IMR-90 (cell line): ENCODE results near the gene ARHGAP23. TPM values are rescaled to one million over a fixed set of nuclear protein-coding genes. Genes with fewer than 3 reads are reported as not detected.

Source experiments
- ATAC-seq: fragments of 200-7000 bp; cut with Tn5 transposase; 2 replicates; pipeline ENCODE4 v1.9.1; 2020; ENCODE audit warnings: low read depth, mild to moderate bottlenecking, moderate library complexity
- BruUV-seq: library from RNA; stranded (reverse); fragments of 400-500 nt; replicated peaks from 2 replicates; lab custom pipeline; 2021; lab: Mats Ljungman, UMichigan
- CTCF ChIA-PET: fragments of 300-600 bp; formaldehyde crosslinking; extraction: SDS; loops from one replicate; lab custom pipeline; 2021; ENCODE audit warnings: antibody characterized with exemption; lab: Yijun Ruan, JAX
- POLR2A ChIA-PET: fragments of 300-600 bp; sonication (Branson Sonifier 250); formaldehyde crosslinking; loops from one replicate; lab custom pipeline; 2022; ENCODE audit warnings: antibody characterized with exemption; ENCODE audit not compliant: unreplicated experiment; lab: Charles Lee
- DNase-seq: peaks from one replicate; pipeline ENCODE4 v3.0.0; 2013
- H2AFZ ChIP-seq: replicated peaks from 2 replicates; pipeline ENCODE3; 2013; ENCODE audit warnings: low read length, mild to moderate bottlenecking; ENCODE audit not compliant: poor library complexity
- H2AK5ac ChIP-seq: 2 replicates; pipeline ENCODE4 v1.6.1; 2013; ENCODE audit warnings: low read depth, low read length, inconsistent platforms
- H2AK9ac ChIP-seq: replicated peaks from 2 replicates; pipeline ENCODE3; 2013; ENCODE audit warnings: mild to moderate bottlenecking, low read depth, low read length, moderate library complexity; ENCODE audit not compliant: poor library complexity
- H2BK120ac ChIP-seq: 2 replicates; pipeline ENCODE4 v1.6.1; 2013; ENCODE audit warnings: low read depth, low read length, inconsistent platforms
- H2BK15ac ChIP-seq: 3 replicates; pipeline ENCODE4 v1.6.1; 2013; ENCODE audit warnings: low read depth, low read length, inconsistent platforms
- H2BK20ac ChIP-seq: 2 replicates; pipeline ENCODE4 v1.6.1; 2013; ENCODE audit warnings: low read depth, mild to moderate bottlenecking, inconsistent platforms, low read length, moderate library complexity
- H2BK5ac ChIP-seq: 2 replicates; pipeline ENCODE4 v1.6.1; 2013; ENCODE audit warnings: mild to moderate bottlenecking, low read depth, low read length, inconsistent platforms; ENCODE audit not compliant: poor library complexity, severe bottlenecking
- H3K14ac ChIP-seq: replicated peaks from 2 replicates; pipeline ENCODE4 v1.6.1; 2013; ENCODE audit warnings: low read depth, low read length, inconsistent platforms
- H3K18ac ChIP-seq: 2 replicates; pipeline ENCODE4 v1.6.1; 2013; ENCODE audit warnings: low read depth, low read length, control low read depth
- H3K23ac ChIP-seq: 2 replicates; pipeline ENCODE4 v1.6.1; 2013; ENCODE audit warnings: low read depth, low read length, inconsistent platforms
- H3K27ac ChIP-seq: 2 replicates; pipeline ENCODE4 v1.5.1; 2013; ENCODE audit warnings: mild to moderate bottlenecking, control low read depth, low read length; ENCODE audit not compliant: insufficient read depth
- H3K27me3 ChIP-seq: 2 replicates; pipeline ENCODE4 v1.6.1; 2013; ENCODE audit warnings: low read length; ENCODE audit not compliant: control insufficient read depth, insufficient read depth
- H3K36me3 ChIP-seq: 2 replicates; pipeline ENCODE4 v1.6.1; 2013; ENCODE audit warnings: low read length, mixed read lengths; ENCODE audit not compliant: control insufficient read depth, insufficient read depth
- H3K4ac ChIP-seq: 2 replicates; pipeline ENCODE4 v1.6.1; 2013; ENCODE audit warnings: low read depth, low read length, inconsistent platforms
- H3K4me1 ChIP-seq: 2 replicates; pipeline ENCODE4 v1.6.1; 2013; ENCODE audit warnings: low read length, mixed read lengths; ENCODE audit not compliant: control insufficient read depth, insufficient read depth
- H3K4me2 ChIP-seq: 2 replicates; pipeline ENCODE4 v1.6.1; 2013; ENCODE audit warnings: low read depth, mild to moderate bottlenecking, control low read depth, low read length, moderate library complexity
- H3K4me3 ChIP-seq: 2 replicates; pipeline ENCODE4 v1.5.1; 2013; ENCODE audit warnings: low read depth, mild to moderate bottlenecking, control low read depth, low read length, moderate library complexity; ENCODE audit not compliant: insufficient read depth
- H3K56ac ChIP-seq: 2 replicates; pipeline ENCODE4 v1.6.1; 2013; ENCODE audit warnings: low read length, inconsistent platforms; ENCODE audit not compliant: insufficient read depth; ENCODE audit errors: extremely low read depth
- H3K79me1 ChIP-seq, 2 experiments: 2 replicates each; pipeline ENCODE4 v1.6.1; 2013; ENCODE audit warnings: low read length in 2 of 2, inconsistent platforms in 1 of 2, low read depth in 1 of 2
- H3K9ac ChIP-seq: 2 replicates; pipeline ENCODE4 v1.6.1; 2013; ENCODE audit warnings: low read depth, low read length, control low read depth
- H3K9me1 ChIP-seq: 2 replicates; pipeline ENCODE4 v1.6.1; 2013; ENCODE audit warnings: low read length, inconsistent platforms; ENCODE audit not compliant: insufficient read depth
- H3K9me3 ChIP-seq: 2 replicates; pipeline ENCODE4 v1.6.1; 2013; ENCODE audit warnings: low read length; ENCODE audit not compliant: control insufficient read depth, insufficient read depth
- H4K20me1 ChIP-seq: 2 replicates; pipeline ENCODE4 v1.6.1; 2013; ENCODE audit warnings: low read length, inconsistent platforms; ENCODE audit not compliant: insufficient read depth
- H4K5ac ChIP-seq: 2 replicates; pipeline ENCODE4 v1.6.1; 2013; ENCODE audit warnings: mild to moderate bottlenecking, low read depth, low read length, control low read depth
- H4K8ac ChIP-seq, 2 experiments: 2 replicates each; pipeline ENCODE4 v1.6.1; 2013; ENCODE audit warnings: low read depth in 2 of 2, low read length in 2 of 2, control low read depth in 1 of 2, inconsistent platforms in 1 of 2
- H4K91ac ChIP-seq: 2 replicates; pipeline ENCODE4 v1.6.1; 2013; ENCODE audit warnings: low read depth, low read length, inconsistent platforms; ENCODE audit not compliant: insufficient read depth
- BHLHE40 ChIP-seq: fragments of 150-350 bp; IDR thresholded peaks from 2 replicates; pipeline ENCODE4 v1.6.1; 2016; ENCODE audit warnings: mild to moderate bottlenecking, low read depth, low read length
- CEBPB ChIP-seq: IDR thresholded peaks from 2 replicates; pipeline ENCODE4 v1.6.1; 2012; ENCODE audit warnings: low read depth, low read length, improper control_type of control experiment
- MAFK ChIP-seq: IDR thresholded peaks from 2 replicates; pipeline ENCODE4 v1.6.1; 2012; ENCODE audit warnings: low read depth, low read length, improper control_type of control experiment
- MXI1 ChIP-seq: IDR thresholded peaks from 2 replicates; pipeline ENCODE4 v1.6.1; 2012; ENCODE audit warnings: low read depth, mild to moderate bottlenecking, low read length, moderate library complexity, borderline replicate concordance
- RAD21 ChIP-seq: IDR thresholded peaks from 2 replicates; pipeline ENCODE4 v1.6.1; 2012; ENCODE audit warnings: low read length, improper control_type of control experiment
- RCOR1 ChIP-seq: IDR thresholded peaks from 2 replicates; pipeline ENCODE4 v1.6.1; 2012; ENCODE audit warnings: mild to moderate bottlenecking, low read length, improper control_type of control experiment; ENCODE audit not compliant: insufficient replicate concordance
- RFX5 ChIP-seq: IDR thresholded peaks from 2 replicates; pipeline ENCODE4 v1.8.0; 2012; ENCODE audit warnings: low read depth, mild to moderate bottlenecking, low read length, moderate library complexity
- SMC3 ChIP-seq: fragments of 150-350 bp; IDR thresholded peaks from 2 replicates; pipeline ENCODE4 v1.6.1; 2016; ENCODE audit warnings: low read depth, mild to moderate bottlenecking, antibody characterized with exemption, low read length, moderate library complexity
- WGBS, 2 experiments: methylation state at CpG; one replicate each; pipeline versions ENCODE4 v1.1.5 to v1.1.7; 2013; ENCODE audit warnings: missing lambda C conversion rate in 2 of 2; ENCODE audit not compliant: insufficient read length in 1 of 2; ENCODE audit errors: extremely low coverage in 2 of 2; 5-methylcytosine and 5-hydroxymethylcytosine counted together
- dilution Hi-C: fragments of 300-500 bp; cut with HindIII; formaldehyde crosslinking; loops from one replicate; pipeline ENCODE4 v1.14.3; 2018; ENCODE audit warnings: low sequenced_read_pairs; ENCODE audit not compliant: unreplicated experiment
- in situ Hi-C: fragments of 300-500 bp; cut with MboI; formaldehyde crosslinking; loops from 3 replicates; pipeline ENCODE4 v1.14.3; 2019; ENCODE audit warnings: low sequenced_read_pairs, inconsistent platforms, mixed read lengths
- intact Hi-C: fragments of 100-400 bp; cut with micrococcal nuclease; formaldehyde crosslinking; loops from 2 replicates; pipeline ENCODE4 v1.10.0; 2022
- polyA plus RNA-seq, 3 experiments: library from polyadenylated mRNA; depleted of rRNA; stranded (reverse); fragments of >200 nt; gene quantifications; 2 replicates each; pipeline ENCODE4 v1.2.3, GENCODE V29; 2012; ENCODE audit warnings: low replicate concordance in 1 of 3
- total RNA-seq: library from RNA; depleted of rRNA; stranded (reverse); fragments of >200 nt; gene quantifications from 2 replicates; pipeline ENCODE4 v1.2.3, GENCODE V29; 2012
- TF ChIP-seq, protein P1 (sequence below): conservative IDR thresholded peaks from 2 replicates; pipeline ENCODE4 v1.5.1; 2012; ENCODE audit warnings: mild to moderate bottlenecking, low read depth, low read length, improper control_type of control experiment
- TF ChIP-seq, protein P2 (sequence below): fragments of 150-350 bp; IDR thresholded peaks from 2 replicates; pipeline ENCODE4 v1.6.1; 2017; ENCODE audit warnings: mild to moderate bottlenecking, antibody characterized with exemption, low read length, low read depth

The ARHGAP23 gene
- total and polyA plus RNA-seq, 2 of the 4 experiments (the other 2 are of a cell fraction): 9.3 to 43.3 TPM

DNA sequence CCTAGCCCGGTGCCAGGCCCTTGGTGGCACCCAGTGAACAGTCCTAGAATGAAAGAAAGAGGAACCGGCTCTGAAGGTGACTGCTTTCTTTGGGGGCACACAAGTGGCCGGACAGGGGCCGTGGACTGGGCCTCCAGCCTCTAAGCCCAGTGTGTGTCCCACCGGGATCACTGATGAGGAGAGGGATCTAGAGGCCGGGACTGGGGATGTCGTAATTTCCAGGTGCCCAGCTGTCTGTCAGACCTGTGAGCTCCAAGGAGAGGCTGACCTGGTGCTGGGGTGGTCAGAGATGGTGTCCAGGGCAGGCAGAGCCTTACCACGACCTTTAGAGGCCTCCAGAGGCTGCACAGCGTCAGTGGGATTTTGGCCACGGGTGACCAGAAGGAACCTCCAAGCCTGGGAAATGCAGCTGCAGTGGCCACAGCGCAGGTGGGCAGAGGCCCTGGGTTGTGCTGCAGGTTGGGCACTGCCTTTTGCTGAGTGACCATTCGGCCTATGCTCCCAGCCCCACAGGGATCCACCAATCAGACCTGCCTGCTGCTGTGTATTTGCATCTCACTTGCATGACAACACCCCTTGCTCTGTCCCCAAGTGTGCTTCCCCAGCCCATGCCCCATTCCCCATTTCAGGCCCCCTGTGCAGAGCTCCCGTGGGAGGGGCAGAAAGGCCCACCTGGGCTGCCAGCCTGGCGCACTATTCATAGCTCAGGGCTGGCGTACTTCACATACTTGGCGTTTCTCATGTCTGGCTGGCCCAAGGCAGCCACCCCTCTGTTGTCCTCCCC lies 12.5 kb downstream of the ARHGAP23 start:
- H4K91ac ChIP-seq: no peak overlapping the region
- 77% methylated on average over 6 of the region's 16 CpGs; no CpG with 5 or more reads in 1 of the 2 experiments for WGBS, 2 experiments
- H3K23ac ChIP-seq: no peak overlapping the region; the same call in 1 of the 2 replicates
- no peak overlapping the region for H3K18ac ChIP-seq
- H3K4ac ChIP-seq: no peak overlapping the region
- no peak overlapping the region for H2BK20ac ChIP-seq
- DNase-seq (no peak), ATAC-seq (no peak)
- no peaks in the 10 kb centered on the region for H3K27me3 ChIP-seq
- peaks cover 14% of the 10 kb centered on the region for H3K9me1 ChIP-seq
- CTCF ChIA-PET: no interaction called here
- H3K4me2 ChIP-seq: no peak overlapping the region
- intact Hi-C loops: loop anchor here (5.0 kb wide), 2 partner anchors 46 to 226 kb away; no protein-coding TSS in a partner anchor
- no peak overlapping the region; the same call in 1 of the 2 replicates for H2AK5ac ChIP-seq
- peaks cover 30 to 89% of the 10 kb centered on the region in 2 experiments for H3K79me1 ChIP-seq
- dilution Hi-C loops: no loop called here
- H3K36me3 ChIP-seq: peaks cover 11% of the 10 kb centered on the region
- H3K14ac ChIP-seq: no peak overlapping the region
- no peaks in the 10 kb centered on the region for H3K9me3 ChIP-seq
- H4K8ac ChIP-seq: no peak overlapping the region
- POLR2A ChIA-PET: interaction anchor here (0.6 kb wide), 1 partner anchor 103 kb away, joined by 3 read pairs; no protein-coding TSS in a partner anchor
- peak overlapping the region; percentile 27 for H2AFZ ChIP-seq
- no peak overlapping the region for H4K5ac ChIP-seq
- H2BK120ac ChIP-seq: no peak overlapping the region
- peak overlapping the region; percentile 66 for H2AK9ac ChIP-seq
- no peak for TF ChIP-seq SMC3
- no peak for TF ChIP-seq RCOR1
- TF ChIP-seq CEBPB: no peak
- no peak for TF ChIP-seq MAFK
- no peak for TF ChIP-seq RFX5
- TF ChIP-seq, protein P1, sequence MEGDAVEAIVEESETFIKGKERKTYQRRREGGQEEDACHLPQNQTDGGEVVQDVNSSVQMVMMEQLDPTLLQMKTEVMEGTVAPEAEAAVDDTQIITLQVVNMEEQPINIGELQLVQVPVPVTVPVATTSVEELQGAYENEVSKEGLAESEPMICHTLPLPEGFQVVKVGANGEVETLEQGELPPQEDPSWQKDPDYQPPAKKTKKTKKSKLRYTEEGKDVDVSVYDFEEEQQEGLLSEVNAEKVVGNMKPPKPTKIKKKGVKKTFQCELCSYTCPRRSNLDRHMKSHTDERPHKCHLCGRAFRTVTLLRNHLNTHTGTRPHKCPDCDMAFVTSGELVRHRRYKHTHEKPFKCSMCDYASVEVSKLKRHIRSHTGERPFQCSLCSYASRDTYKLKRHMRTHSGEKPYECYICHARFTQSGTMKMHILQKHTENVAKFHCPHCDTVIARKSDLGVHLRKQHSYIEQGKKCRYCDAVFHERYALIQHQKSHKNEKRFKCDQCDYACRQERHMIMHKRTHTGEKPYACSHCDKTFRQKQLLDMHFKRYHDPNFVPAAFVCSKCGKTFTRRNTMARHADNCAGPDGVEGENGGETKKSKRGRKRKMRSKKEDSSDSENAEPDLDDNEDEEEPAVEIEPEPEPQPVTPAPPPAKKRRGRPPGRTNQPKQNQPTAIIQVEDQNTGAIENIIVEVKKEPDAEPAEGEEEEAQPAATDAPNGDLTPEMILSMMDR: no peak
- no peak for TF ChIP-seq RAD21
- TF ChIP-seq, protein P2, sequence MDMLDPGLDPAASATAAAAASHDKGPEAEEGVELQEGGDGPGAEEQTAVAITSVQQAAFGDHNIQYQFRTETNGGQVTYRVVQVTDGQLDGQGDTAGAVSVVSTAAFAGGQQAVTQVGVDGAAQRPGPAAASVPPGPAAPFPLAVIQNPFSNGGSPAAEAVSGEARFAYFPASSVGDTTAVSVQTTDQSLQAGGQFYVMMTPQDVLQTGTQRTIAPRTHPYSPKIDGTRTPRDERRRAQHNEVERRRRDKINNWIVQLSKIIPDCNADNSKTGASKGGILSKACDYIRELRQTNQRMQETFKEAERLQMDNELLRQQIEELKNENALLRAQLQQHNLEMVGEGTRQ: no peak
- no peak for TF ChIP-seq MXI1
- TF ChIP-seq BHLHE40: no peak
- H3K4me1 ChIP-seq: peaks cover 16% of the 10 kb centered on the region
- no peak overlapping the region for H3K9ac ChIP-seq
- no peak overlapping the region for H3K27ac ChIP-seq
- no TSS peak for BruUV-seq
- H3K4me3 ChIP-seq: no peak overlapping the region
- no peak overlapping the region for H2BK15ac ChIP-seq
- peaks cover 85% of the 10 kb centered on the region for H4K20me1 ChIP-seq
- H3K56ac ChIP-seq: no peak overlapping the region
- in situ Hi-C loops: loop anchor here (5.0 kb wide), 1 partner anchor 41 kb away; no protein-coding TSS in a partner anchor
- no peak overlapping the region for H2BK5ac ChIP-seq
